NCI-H748 (cell line): ENCODE results near the gene KIF3C.
"Not testable (repeated sequence)": the region's sequence is repeated elsewhere in the genome, so short reads cannot be mapped to it uniquely, and the experiment has no call there.

Source experiments
- DNase-seq: peaks from one replicate; lab custom pipeline; 2025; ENCODE audit not compliant: unreplicated experiment; lab: John Stamatoyannopoulos, UW

Gene KIF3C

DNA sequence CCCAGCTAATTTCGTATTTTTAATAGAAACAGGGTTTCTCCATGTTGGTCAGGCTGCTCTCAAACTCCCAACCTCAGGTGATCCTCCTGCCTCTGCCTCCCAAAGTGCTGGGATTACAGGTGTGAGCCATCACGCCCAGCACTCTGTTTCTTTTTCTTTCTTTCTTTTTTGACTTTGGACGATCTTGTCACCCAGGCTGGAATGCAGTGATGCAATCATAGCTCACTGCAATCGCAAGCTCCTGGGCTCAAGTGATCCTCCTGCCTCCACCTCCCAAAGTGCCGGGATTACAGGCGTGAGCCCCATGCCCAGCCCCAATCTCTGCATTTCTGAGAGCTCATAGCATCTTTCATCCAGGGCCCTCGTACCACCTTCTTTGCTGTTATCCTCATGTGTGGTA, 17.1 kb upstream of the KIF3C start:
- DNase-seq = not testable (repeated sequence)

- DNase-seq = not testable (repeated sequence)
Measured at GRCh38 chr2:25998816-25999383, 16.6 kb upstream of the KIF3C start.

GRCh38 chr2:25996844-25997243, 14.5 kb upstream of the KIF3C start:
- no peak for DNase-seq

DNA sequence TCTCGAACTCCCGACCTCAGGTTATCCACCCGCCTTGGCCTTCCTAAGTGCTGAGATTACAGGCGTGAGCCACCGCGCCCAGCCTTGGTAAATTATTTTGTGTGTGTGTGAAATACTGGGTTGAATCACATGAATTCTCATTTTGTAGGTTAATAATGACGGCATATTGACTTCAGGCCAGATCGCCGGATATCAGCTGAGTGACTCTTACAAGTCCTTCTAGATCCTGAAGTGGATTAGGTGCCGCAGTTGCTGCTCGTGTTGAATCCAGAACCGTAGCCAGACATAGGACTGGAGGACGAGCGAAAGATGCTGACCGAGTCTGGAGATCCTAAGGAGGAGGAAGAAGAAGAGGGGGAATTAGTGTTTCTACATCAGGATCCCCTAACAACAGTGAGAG, 12.2 kb upstream of the KIF3C start:
- no peak for DNase-seq

DNA sequence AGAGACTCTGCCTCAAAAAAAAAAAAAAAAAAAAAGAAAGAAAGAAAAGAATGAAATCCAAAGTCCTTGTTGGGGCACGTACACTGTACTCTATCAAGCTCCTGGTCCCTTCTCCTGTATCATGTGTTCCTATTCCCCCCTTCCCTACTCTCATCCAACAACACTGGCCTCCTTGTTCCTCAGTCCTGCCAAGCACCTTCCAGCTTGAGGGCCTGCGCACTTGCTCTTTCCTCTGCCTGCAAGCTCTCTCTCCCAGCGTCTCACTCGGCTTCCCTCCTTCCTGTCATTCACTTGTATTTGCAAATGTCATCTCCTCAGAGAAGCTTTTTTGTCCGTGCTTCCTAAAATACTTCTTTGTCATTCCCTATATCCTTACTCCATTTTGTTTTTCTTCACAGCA, 10.8 kb upstream of the KIF3C start:
- no peak for DNase-seq

DNA sequence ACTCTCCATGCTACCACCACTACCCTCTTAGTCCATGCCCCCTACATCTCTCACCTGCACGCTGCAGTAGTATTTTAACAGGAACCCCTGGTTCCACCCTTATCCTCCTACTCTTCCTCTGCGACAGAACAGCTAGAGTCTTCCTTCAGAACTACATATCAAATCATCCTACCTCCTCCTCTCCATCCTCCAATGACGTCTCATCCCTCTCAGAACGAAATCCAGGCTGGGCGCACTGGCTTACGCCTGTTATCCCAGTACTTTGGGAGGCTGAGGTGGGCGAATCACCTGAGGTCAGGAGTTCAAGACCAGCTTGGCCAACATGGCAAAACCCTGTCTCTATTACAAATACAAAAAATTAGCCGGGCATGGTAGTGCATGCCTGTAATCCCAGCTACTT, 10.3 kb upstream of the KIF3C start:
- no peak for DNase-seq

- DNase-seq = no peak
Measured at GRCh38 chr2:25991965-25992364, 9.7 kb upstream of the KIF3C start.

- DNase-seq = no peak
Measured at GRCh38 chr2:25989154-25989553, 6.9 kb upstream of the KIF3C start.

DNA sequence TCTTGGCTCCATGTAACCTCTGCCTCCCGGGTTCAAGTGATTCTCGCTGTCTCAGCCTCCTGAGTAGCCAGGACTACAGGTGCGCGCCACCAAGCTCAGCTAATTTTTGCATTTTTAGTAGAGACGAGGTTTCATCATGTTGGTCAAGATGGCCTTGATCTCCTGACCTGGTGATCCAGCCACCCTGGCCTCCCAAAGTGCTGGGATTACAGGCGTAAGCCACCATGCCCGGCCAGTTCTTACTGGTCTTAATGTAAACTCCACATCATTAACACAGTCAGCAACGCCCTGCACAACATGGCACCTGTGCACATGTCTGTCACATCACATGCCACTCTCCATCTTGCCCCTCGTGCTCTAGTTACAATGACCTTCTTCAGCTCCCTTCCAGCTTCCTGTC, 5.8 kb upstream of the KIF3C start:
- DNase-seq = no peak

DNA sequence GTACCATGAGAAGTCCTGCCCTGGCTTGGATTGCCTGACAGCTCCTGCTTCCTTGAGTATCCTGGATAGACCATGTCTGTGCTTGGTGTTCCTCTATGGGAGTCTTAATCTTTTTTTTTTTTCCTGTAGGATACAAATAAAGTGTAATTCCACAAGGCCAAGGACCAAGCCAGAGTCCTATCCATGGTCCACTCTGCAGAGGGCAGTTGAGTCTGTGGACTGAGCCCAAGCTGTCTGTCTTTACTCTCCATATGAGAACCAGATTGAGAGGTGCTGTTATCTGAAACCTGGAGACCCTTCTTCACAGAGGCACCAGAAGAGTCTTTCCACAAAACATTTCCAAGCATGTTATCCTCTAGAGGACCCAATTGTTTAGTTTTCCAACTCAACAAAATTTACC, 1.4 kb upstream of the KIF3C start:
- DNase-seq = no peak

DNA sequence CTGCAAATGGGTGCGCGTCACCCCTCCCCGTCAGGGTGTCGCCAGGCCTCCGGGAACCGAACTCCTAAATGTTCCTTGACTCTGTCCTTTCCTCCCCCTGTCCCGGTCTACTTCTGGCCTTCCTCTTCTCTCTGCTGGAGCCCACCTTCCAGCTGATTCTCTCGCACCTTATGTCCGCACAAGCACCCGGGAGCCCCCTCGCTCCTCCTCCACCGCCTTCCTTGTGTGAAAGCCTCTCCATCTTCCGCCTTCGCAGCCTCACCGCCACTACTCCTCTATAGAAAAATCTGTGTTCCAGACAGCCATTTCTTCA, 627 bp upstream of the KIF3C start:
- DNase-seq = no peak

DNA sequence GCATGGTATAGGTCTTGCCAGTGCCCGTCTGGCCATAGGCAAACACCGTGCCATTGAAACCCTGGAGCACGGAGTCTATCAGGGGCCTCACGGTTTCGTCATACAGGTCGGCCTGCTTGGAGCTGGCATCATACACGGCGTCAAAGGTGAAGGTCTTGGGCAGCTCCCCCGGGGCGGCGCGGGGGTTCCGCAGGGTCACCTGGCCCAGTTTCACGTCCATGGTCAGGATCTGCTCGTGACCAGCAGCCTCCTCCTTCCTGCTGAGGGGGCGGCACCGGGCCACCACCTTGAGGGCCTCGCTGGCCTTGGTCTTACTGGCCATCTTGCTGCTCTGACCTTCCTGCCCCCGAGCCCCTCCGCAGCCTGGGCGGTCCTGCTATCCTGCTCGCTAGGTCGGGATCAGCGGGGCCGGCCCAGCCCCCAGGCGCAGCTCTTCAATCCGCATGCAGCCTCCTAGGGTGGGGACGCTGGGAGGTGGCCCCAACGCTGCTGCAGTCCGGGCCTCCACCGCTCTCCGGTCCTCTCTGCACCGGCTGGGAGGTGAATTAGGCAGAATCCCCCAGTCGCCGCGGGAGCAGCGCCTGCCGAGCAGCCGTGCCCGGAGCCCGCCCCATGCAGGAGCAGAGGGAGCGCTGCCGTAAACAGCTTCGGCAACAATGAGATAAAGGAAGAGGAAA, 563 bp downstream of the KIF3C start:
- DNase-seq = peak; percentile 68

- no peak for DNase-seq
Measured at GRCh38 chr2:25980951-25981350, 1.3 kb downstream of the KIF3C start.

- DNase-seq = no peak
Measured at GRCh38 chr2:25980076-25980887, 2.0 kb downstream of the KIF3C start.

DNA sequence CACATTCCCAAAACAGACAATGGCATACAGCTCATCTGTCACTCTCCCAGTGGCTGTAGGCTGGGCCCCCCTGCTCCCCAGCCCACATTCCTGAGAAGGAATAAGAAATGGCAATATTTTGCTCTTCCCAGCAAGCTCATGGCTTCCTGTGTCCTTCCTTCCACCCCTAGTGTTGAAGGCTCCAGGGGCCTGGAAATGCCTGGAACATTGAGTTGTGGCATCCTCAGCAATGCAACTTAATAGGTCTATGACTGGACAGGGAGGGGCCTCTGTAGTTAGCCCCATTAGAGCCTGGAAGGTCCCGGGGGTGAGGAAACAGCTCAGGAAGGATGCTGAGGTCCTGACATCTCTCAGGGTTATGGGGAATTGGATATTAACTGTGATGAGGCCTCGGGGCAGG, 3.3 kb downstream of the KIF3C start:
- no peak for DNase-seq

- DNase-seq = no peak
Measured at GRCh38 chr2:25977768-25978167, 4.5 kb downstream of the KIF3C start.

DNA sequence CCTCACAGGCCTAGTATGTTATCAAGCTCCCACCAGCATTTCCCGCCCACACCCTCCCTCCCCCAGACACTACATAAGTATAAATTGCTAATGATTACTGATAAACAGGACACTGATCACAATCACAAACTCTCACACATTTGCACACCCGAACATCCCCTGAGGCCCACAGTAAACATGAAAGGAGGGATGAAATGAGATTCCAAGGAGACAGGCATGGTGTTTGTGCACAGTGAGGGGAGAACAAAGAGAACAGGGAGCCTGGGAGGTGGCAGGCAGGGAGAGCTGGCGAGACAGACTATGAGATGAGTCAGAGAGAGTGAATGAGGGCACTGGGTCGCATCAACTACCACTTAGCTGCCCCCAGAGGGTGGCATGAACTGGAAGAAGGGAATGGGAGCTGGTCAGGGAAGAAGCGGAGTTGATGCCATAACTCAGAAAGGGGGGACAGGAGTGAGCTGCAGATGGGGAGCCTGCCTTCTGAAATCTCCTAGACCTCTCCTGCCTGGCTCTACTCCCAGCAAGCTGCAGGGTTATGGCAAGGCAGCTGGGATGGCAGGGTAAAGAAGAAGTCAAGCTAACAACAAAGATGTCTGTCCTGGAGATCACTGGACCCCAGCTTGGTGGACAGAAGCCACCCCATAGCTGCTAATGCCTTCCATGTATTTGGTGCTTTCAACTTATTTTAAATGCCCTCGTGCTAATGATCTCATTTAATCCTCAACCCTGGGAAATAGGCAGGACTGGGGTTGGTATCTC, 5.1 kb downstream of the KIF3C start:
- no peak for DNase-seq

DNA sequence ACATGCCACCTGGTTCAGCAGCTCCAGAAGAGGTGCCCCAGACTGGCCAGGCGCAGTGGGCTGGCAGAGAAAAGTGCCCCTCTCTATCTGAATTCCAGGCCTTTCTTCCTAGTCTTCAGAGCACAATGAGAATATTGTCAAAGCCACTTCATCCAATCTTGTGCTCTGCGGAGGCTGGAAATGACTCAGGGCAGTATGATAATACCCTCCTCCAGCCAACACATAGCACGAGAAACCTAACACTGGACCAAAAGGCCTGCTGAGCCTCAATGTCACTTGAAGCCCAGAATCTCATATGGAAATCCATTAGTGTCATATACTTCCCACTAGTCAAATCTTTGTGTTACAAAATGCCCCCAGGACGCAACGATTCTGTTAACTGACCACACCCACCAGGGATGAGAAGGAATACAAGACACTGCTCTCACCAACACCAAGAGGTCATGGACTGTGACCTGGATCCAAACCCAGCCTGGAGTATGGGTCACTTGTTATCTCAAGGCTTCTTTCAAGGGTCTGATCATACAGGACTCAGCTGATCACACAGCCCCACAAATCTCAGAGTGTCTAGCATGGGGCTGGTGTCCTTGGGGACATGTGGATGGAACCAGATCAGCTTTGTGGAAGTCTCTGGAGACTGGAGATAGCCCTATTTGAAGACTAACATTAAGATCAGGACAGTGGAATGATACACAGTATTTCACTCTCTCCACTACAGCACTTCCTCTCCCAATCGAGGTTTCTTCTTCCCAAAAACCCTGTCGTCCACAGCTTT, 10.1 kb downstream of the KIF3C start:
- no peak for DNase-seq

GRCh38 chr2:25971596-25971995, 10.7 kb downstream of the KIF3C start:
- DNase-seq = no peak

- DNase-seq = no peak
Measured at GRCh38 chr2:25966531-25967270, 15.6 kb downstream of the KIF3C start.
